ENCODE measurements around the gene CDO1. TPM values are rescaled to one million over a fixed set of nuclear protein-coding genes. Genes with fewer than 3 reads are reported as not detected.

Gene CDO1
- total and polyA plus RNA-seq, 3 donors from 2014 or later = 31.6 to 45.0 (median 41.3) TPM

DNA sequence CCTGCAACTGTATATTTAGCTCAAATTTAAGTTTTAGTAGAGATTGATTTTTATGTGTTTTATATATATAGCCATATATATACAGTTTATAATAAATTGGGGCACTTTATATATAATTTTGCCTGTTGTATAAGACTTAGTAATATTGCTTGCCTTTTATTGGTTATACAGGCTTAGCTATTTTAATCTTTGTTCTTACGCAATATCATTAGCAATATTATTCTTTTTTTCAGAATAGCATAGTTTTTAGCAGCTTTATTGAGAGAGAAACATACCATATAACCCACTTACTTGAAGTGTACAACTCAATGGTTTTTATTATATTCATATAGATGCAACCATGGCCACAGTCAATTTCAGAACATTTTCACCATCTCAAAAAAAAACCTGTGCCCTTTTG, 28.0 kb downstream of the CDO1 start:
- no peak overlapping the region for H3K4me3 ChIP-seq
- H3K4me1 ChIP-seq = peaks cover 4% of the 10 kb centered on the region
- H3K9me3 ChIP-seq = no peaks in the 10 kb centered on the region
- 92 to 93% methylated on average over 1 of the region's 1 CpG for WGBS, 2 donors
- no peak for DNase-seq
- intact Hi-C loops (cut with DNase I; ENCODE audit: low total_unique reads) = no loop called here
- H3K36me3 ChIP-seq (ENCODE audit: low read depth, missing control alignments) = no peaks in the 10 kb centered on the region
- TF ChIP-seq POLR2A (IDR thresholded peaks at IDR 0.05) = no peak
- TF ChIP-seq, protein P1, sequence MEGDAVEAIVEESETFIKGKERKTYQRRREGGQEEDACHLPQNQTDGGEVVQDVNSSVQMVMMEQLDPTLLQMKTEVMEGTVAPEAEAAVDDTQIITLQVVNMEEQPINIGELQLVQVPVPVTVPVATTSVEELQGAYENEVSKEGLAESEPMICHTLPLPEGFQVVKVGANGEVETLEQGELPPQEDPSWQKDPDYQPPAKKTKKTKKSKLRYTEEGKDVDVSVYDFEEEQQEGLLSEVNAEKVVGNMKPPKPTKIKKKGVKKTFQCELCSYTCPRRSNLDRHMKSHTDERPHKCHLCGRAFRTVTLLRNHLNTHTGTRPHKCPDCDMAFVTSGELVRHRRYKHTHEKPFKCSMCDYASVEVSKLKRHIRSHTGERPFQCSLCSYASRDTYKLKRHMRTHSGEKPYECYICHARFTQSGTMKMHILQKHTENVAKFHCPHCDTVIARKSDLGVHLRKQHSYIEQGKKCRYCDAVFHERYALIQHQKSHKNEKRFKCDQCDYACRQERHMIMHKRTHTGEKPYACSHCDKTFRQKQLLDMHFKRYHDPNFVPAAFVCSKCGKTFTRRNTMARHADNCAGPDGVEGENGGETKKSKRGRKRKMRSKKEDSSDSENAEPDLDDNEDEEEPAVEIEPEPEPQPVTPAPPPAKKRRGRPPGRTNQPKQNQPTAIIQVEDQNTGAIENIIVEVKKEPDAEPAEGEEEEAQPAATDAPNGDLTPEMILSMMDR (IDR thresholded peaks at IDR 0.05) = no peak
- no peaks in the 10 kb centered on the region for H3K27me3 ChIP-seq
- H3K27ac ChIP-seq = no peak overlapping the region

DNA sequence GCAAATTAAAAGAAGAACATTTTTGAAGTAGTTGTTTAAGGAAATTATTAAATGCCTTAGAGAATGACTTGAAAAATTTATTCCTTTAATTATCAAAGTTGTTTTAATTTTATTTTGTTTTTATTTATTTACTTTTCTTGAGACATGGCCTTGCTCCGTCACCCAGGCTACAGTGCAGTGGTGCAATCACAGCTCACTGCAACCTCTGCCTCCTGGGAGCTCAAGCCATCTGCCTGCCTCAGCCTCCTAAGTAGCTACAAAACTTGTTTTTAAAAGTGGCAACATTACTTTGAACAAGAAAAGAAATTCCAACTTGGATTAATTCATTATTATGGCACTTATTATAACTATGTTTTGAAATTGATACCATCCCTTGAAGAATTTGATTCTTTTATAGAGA, 29.0 kb downstream of the CDO1 start:
- intact Hi-C loops (cut with DNase I; ENCODE audit: low total_unique reads) = no loop called here
- 0 to 25% methylated on average over 1 of the region's 1 CpG for WGBS, 2 donors
- Histone ChIP-seq H3K36me3 (ENCODE audit: low read depth, missing control alignments) (no peaks in the 10 kb centered on the region), H3K4me3 (no peak overlapping the region), H3K27me3 (no peaks in the 10 kb centered on the region), H3K27ac (no peak overlapping the region), H3K9me3 (no peaks in the 10 kb centered on the region), H3K4me1 (peaks cover 4% of the 10 kb centered on the region)
- no peak for TF ChIP-seq POLR2A (IDR thresholded peaks at IDR 0.05)
- TF ChIP-seq, protein P1 (IDR thresholded peaks at IDR 0.05) = no peak
- DNase-seq = no peak

DNA sequence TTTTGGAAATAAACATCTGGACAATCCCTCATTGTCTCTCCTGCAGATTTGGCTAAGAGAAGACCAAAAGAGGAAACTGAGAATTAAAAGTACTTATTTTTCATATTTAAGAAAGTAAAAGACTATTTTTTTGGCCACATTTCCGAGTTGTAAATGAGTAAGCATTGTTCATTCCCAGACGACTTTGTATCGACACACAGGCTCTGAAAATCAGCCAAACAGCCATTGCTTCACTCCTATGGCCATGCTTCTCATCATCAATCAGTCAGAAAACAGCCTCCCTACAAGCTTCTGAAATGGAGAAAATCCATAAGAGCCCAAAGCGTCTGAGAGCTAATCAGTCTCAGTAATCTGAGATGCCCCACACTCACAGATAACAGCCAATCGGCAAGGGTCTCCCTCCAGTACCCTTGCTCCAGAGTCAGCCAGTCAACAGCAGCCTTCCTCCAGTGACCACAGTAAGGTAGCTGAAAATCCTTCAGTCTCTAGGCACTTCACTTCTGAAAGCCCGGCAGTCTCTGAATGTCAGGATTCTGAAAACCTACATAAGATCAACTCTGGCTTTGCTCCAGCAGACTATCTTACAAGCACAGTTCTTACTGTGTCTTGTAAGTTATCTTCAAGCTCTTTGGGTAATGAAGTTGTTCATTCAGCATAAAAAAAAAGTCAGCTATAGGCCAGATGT, 30.9 kb downstream of the CDO1 start:
- no peak for DNase-seq
- intact Hi-C loops (cut with DNase I; ENCODE audit: low total_unique reads) = no loop called here
- H3K27ac ChIP-seq = no peak overlapping the region
- H3K27me3 ChIP-seq = no peaks in the 10 kb centered on the region
- peaks cover 4% of the 10 kb centered on the region for H3K4me1 ChIP-seq
- 26 to 31% methylated on average over 6 of the region's 6 CpGs for WGBS, 2 donors
- H3K36me3 ChIP-seq (ENCODE audit: low read depth, missing control alignments) = no peaks in the 10 kb centered on the region
- no peaks in the 10 kb centered on the region for H3K9me3 ChIP-seq
- H3K4me3 ChIP-seq = no peak overlapping the region
- no peak for TF ChIP-seq POLR2A (IDR thresholded peaks at IDR 0.05)
- TF ChIP-seq, protein P1 (IDR thresholded peaks at IDR 0.05) = no peak

DNA sequence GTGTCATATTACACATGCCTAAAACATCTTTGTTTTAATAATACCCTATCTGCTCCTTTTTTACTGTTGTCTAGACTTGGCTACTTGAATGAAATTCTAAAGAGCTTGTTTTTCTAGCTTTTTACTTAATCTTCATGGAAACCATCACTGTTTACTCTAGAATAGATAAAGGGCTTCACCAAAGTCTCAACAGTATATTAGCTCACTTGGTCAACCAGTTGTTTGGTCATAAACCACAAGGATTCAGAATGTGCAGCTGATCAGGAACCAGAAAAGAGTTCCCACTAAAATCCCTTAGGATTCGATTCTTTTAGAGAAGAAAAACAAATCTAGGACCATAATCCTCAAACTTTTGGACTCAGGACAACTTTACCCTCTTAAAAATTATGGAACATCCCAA, 38.0 kb downstream of the CDO1 start:
- 57 to 69% methylated on average over 1 of the region's 1 CpG for WGBS, 2 donors
- no peak for TF ChIP-seq POLR2A (IDR thresholded peaks at IDR 0.05)
- TF ChIP-seq, protein P1 (IDR thresholded peaks at IDR 0.05) = no peak

DNA sequence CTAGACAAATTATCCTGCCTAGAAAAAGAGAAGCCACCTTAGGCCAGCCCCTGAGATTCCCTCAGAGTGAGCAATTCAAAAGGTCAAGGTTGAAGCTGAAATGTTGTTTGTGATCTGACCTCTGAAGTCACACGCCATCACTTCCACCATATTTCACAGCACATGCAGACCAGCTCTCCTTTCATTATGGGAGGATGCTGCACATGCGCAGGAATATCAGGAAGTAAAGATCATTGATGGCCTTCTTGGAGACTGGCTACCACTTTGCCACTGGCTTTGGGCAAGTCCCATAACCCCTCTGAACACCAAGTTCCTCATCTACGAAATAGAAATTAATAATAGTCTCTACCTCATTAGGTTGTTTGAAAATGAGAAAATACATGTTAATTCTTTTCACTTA, 39.5 kb downstream of the CDO1 start:
- H3K36me3 ChIP-seq (ENCODE audit: low read depth, missing control alignments) = no peaks in the 10 kb centered on the region
- H3K9me3 ChIP-seq = no peaks in the 10 kb centered on the region
- TF ChIP-seq POLR2A (IDR thresholded peaks at IDR 0.05) = no peak
- TF ChIP-seq, protein P1 (IDR thresholded peaks at IDR 0.05) = no peak
- WGBS, 2 donors = 90 to 96% methylated on average over 3 of the region's 3 CpGs
- peaks cover 11% of the 10 kb centered on the region for H3K4me1 ChIP-seq
- H3K4me3 ChIP-seq = no peak overlapping the region
- H3K27ac ChIP-seq = no peak overlapping the region
- no peak for DNase-seq
- no peaks in the 10 kb centered on the region for H3K27me3 ChIP-seq
- intact Hi-C loops (cut with DNase I; ENCODE audit: low total_unique reads) = no loop called here

More for the DNA sequence above, 38.0 kb downstream of the CDO1 start:
- H3K36me3 ChIP-seq (ENCODE audit: low read depth, missing control alignments) = no peaks in the 10 kb centered on the region
- H3K9me3 ChIP-seq = no peaks in the 10 kb centered on the region
- DNase-seq = no peak
- no peak overlapping the region for H3K4me3 ChIP-seq
- H3K27me3 ChIP-seq = no peaks in the 10 kb centered on the region
- intact Hi-C loops (cut with DNase I; ENCODE audit: low total_unique reads) = no loop called here
- H3K27ac ChIP-seq = no peak overlapping the region
- H3K4me1 ChIP-seq = no peaks in the 10 kb centered on the region

Data from testis (tissue), 3 donors.